Measurements from ENCODE around the gene LRRC49. TPM values are rescaled to one million over a fixed set of nuclear protein-coding genes. Genes with fewer than 3 reads are reported as not detected.

The LRRC49 gene
- total RNA-seq, result 2.7 and 6.0 TPM in 2 replicates

GRCh38 chr15:70892002-70892911 lies at the start of gene LRRC49, which contains the start of gene THAP10:
LRRC49 (plus strand) TSS chr15:70892826; CDS start chr15:70892895, 69 bp downstream.
THAP10 (minus strand) TSS chr15:70892433; CDS start chr15:70892272, 161 bp downstream.

GRCh38 chr15:70853973-70854665 lies 38.5 kb upstream of the LRRC49 start, which contains the start of gene LARP6:
LARP6 (minus strand) TSS chr15:70854157; CDS start chr15:70854088, 69 bp downstream.

Other genes starting within 250 kb of the LRRC49 start
- gene UACA, start 129.3 kb upstream of the LRRC49 start, total RNA-seq, result 41.1 and 44.5 TPM in 2 replicates
- 65.8 and 133 TPM in 2 replicates for gene LARP6, start 38.7 kb upstream of the LRRC49 start, total RNA-seq
- 1.5 and 3.0 TPM in 2 replicates for gene THAP10, start 393 bp upstream of the LRRC49 start, total RNA-seq
- 2.3 and 3.2 TPM in 2 replicates for gene THSD4, start 222.6 kb downstream of the LRRC49 start, total RNA-seq

Measured in cardiac ventricle fibroblast (primary cell).